Fibroblast of the aortic adventitia (primary cell): Measurements from ENCODE around the gene OR6B1. TPM values are rescaled to one million over a fixed set of nuclear protein-coding genes. Genes with fewer than 3 reads are reported as not detected.

Source experiments
- DNase-seq: peaks from one replicate; pipeline ENCODE4 v3.0.0-alpha.2; 2010; ENCODE audit warnings: low read depth
- H3K4me3 ChIP-seq: 2 replicates; pipeline ENCODE4 v1.5.1; 2011; ENCODE audit warnings: low read depth, mild to moderate bottlenecking, control low read depth, low read length, moderate library complexity
- CTCF ChIP-seq: IDR thresholded peaks from 2 replicates; pipeline ENCODE4 v1.5.1; 2011; ENCODE audit warnings: mild to moderate bottlenecking, low read length, control low read depth, inconsistent platforms; ENCODE audit not compliant: insufficient read depth
- total RNA-seq: library from RNA; depleted of rRNA; stranded (reverse); fragments of >200 nt; gene quantifications from 2 replicates; pipeline ENCODE4 v1.2.3, GENCODE V29; 2012; ENCODE audit warnings: low replicate concordance

OR6B1 gene
- total RNA-seq, result not detected in 2 replicates

GRCh38 chr7:144000020-144000419 lies at the start of gene OR6B1:
Gene OR6B1, plus strand, starts transcription at chr7:144000320. Its CDS starts 3,677 bp downstream, at chr7:144003997.
- no peak for DNase-seq
- no peak for TF ChIP-seq CTCF
- no peak within 1 kb of the TSS for H3K4me3 ChIP-seq

GRCh38 chr7:143953421-143953820 lies 46.7 kb upstream of the OR6B1 start:
- TF ChIP-seq CTCF, result no peak
- H3K4me3 ChIP-seq, result no peak overlapping the region
- DNase-seq, result peak; percentile 13

GRCh38 chr7:143954135-143954534 lies 46.0 kb upstream of the OR6B1 start:
- no peak for TF ChIP-seq CTCF
- H3K4me3 ChIP-seq, result no peak overlapping the region
- no peak for DNase-seq

GRCh38 chr7:143954544-143954943 lies 45.6 kb upstream of the OR6B1 start, which contains the start of gene OR2F1:
Gene OR2F1, plus strand, starts transcription at chr7:143954844. Its CDS starts 5,127 bp downstream, at chr7:143959971.
- TF ChIP-seq CTCF, result no peak
- no peak within 1 kb of the TSS for H3K4me3 ChIP-seq
- no peak for DNase-seq

GRCh38 chr7:143958781-143959180 lies 41.3 kb upstream of the OR6B1 start:
- H3K4me3 ChIP-seq, result no peak overlapping the region
- DNase-seq, result no peak
- TF ChIP-seq CTCF, result no peak

GRCh38 chr7:143960813-143961610 lies 39.1 kb upstream of the OR6B1 start:
- no peak for DNase-seq
- no peak overlapping the region for H3K4me3 ChIP-seq
- no peak for TF ChIP-seq CTCF
